ENCODE results near the gene SPPL2B.
A peak's percentile ranks its signal among the peaks of the same experiment; 100 is the strongest.
"Not testable (repeated sequence)": the region's sequence is repeated elsewhere in the genome, so short reads cannot be mapped to it uniquely, and the experiment has no call there.

Gene SPPL2B

DNA sequence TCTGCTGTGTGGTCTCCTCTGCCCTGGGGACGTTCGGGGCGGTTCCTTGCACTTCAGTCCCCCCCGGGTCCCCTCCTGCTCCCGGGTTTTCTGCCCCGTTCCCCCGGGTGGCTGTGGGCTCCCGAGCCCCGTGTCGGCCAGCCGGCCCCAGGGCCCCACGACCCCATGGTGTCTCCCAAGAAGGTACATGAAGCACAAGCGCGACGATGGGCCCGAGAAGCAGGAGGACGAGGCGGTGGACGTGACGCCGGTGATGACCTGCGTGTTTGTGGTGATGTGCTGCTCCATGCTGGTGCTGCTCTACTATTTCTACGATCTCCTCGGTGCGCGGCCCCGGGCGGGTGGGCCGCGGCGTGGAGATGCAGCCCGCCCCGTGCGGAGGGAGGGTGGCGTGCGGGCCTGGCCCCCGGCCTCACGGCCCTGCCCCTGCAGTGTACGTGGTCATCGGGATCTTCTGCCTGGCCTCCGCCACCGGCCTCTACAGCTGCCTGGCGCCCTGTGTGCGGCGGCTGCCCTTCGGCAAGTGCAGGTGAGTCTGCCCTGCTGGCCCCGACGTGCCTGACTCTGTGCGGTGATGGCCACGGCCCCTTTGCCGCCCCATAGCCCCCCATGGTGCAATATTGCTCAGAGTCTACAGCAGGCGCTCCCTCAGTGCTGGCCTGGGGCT is 11.3 kb downstream of the SPPL2B start:
- H3K4me3 Mint-ChIP-seq = no peak overlapping the region
- H3K27ac Mint-ChIP-seq = no peak overlapping the region
- ATAC-seq (replicated peaks) (no peak), DNase-seq (no peak)
- no peaks in the 10 kb centered on the region for H3K27me3 Mint-ChIP-seq
- H3K9me3 Mint-ChIP-seq = no peaks in the 10 kb centered on the region
- peaks cover 9% of the 10 kb centered on the region for H3K36me3 Mint-ChIP-seq (ENCODE audit: insufficient read depth)
- H3K4me1 Mint-ChIP-seq (ENCODE audit: low read depth in 2 of 2) = peaks cover 11 to 16% of the 10 kb centered on the region in 2 donors

- Mint-ChIP-seq H3K27ac (no peak overlapping the region), H3K36me3 (ENCODE audit: insufficient read depth) (peaks cover 6% of the 10 kb centered on the region)
Observed at GRCh38 chr19:2340496-2341243, 12.2 kb downstream of the SPPL2B start.

DNA sequence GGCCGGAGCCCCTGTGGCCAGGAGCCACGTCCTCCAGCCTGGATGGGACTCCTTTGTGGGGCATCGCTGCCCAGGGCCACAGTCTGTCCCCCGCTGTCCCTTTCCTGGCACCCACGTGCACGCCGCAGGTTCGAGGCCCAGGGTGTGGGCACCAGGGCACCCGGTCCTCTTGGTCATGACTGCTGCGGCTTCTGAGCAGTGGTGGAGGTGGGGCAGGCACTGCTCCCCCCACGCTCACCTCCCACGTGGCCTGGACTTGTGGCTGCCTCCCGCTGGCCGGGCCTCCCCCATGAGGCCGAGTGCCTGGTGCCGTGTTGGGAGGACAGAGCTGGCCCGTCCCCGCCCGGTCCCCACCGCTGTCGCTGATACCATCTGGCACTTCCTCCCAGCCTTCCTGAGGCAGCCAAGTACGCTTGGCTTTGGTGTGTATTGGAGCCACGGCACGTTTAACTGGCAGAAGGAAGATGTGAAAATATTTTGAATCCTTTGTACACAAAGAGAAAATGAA is 12.8 kb downstream of the SPPL2B start:
- Mint-ChIP-seq H3K27ac (peak overlapping the region in 1 of 2 donors; percentile 26), H3K4me3 (no peak overlapping the region), H3K4me1 (ENCODE audit: low read depth in 2 of 2) (peaks cover 2 to 9% of the 10 kb centered on the region in 2 donors), H3K27me3 (no peaks in the 10 kb centered on the region), H3K9me3 (no peaks in the 10 kb centered on the region), H3K36me3 (ENCODE audit: insufficient read depth) (peaks cover 6% of the 10 kb centered on the region)
- no peak for ATAC-seq (replicated peaks)
- DNase-seq = no peak

More at GRCh38 chr19:2340496-2341243, 12.2 kb downstream of the SPPL2B start:
- Mint-ChIP-seq H3K27me3 (no peaks in the 10 kb centered on the region), H3K4me3 (no peak overlapping the region), H3K9me3 (no peaks in the 10 kb centered on the region), H3K4me1 (ENCODE audit: low read depth in 2 of 2) (peaks cover 9 to 15% of the 10 kb centered on the region in 2 donors)
- DNase-seq (no peak), ATAC-seq (replicated peaks) (no peak)

- Mint-ChIP-seq H3K27ac (no peak overlapping the region), H3K36me3 (ENCODE audit: insufficient read depth) (peaks cover 6% of the 10 kb centered on the region), H3K27me3 (no peaks in the 10 kb centered on the region), H3K4me3 (no peak overlapping the region), H3K9me3 (no peaks in the 10 kb centered on the region), H3K4me1 (ENCODE audit: low read depth in 2 of 2) (peaks cover 0 to 6% of the 10 kb centered on the region in 2 donors)
- no peak for DNase-seq
- no peak for ATAC-seq (replicated peaks)
Observed at GRCh38 chr19:2341982-2342381, 13.5 kb downstream of the SPPL2B start.

DNA sequence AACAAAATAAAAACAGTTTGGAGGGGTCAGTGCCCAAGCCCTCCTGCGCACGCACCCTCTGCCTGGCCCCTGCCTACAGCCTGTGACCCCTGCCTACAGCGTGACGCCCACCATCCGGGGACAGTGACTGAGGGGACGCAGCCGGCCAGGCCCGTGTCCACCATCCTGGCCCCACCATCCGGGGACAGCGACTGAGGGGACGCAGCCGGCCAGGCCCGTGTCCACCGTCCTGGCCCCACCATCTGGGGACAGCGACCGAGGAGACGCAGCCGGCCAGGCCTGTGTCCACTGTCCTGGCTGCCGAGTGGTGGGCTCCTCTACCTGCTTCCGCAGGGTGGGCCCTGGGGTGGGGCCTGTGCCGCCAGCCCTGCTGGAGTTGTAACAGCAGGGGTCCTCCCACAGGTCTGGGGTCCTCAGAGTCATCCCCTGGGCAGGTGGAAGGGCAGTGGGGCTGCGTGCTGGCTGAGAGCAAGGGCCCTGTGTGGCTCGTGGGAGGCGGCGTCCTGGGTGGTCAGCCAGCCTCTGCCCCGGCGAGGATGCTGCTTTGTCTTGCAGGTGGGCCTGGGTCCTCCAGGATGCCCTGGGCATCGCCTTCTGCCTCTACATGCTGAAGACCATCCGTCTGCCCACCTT is 14.3 kb downstream of the SPPL2B start:
- ATAC-seq (replicated peaks) = no peak
- Mint-ChIP-seq H3K4me1 (ENCODE audit: low read depth in 2 of 2) (peaks cover 0 to under 1% of the 10 kb centered on the region in 2 donors), H3K9me3 (no peaks in the 10 kb centered on the region), H3K27me3 (no peaks in the 10 kb centered on the region), H3K27ac (no peak overlapping the region), H3K4me3 (no peak overlapping the region), H3K36me3 (ENCODE audit: insufficient read depth) (peaks cover 6% of the 10 kb centered on the region)
- DNase-seq = no peak

DNA sequence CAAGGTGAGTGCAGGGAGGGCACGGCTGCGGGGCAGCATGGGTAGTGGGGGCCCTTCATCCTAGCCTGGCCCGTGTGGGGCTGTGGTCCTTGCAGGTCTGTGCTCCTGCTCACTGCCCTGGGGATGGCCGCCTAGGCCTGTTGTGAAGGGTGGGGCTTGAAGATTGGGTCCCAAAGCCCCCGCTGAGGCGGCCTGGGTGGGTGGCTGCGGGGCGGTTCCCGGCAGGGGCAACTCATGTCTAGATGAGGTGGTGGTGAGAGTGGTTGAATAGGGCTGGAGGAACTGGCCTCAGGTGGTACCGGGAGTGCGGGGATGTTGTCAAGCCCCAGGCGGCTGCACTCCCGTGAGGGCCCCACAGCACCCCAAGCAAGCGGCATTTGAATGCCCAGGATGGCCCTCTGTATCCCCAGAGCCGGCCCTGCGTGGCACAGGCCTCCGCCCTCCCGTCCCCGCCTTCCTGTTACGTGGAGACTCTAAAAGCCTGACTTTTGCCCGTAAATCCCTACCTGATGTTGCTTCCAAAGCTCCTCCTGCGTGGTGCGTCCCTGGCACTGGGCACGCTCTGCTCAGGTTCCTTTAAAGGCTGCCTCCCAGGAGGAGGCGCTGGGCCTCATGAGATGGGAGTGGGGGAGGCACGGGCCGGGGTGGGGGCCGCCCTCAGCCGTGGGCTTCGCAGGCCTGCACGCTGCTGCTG is 15.0 kb downstream of the SPPL2B start:
- Mint-ChIP-seq H3K4me1 (ENCODE audit: low read depth in 2 of 2) (no peaks in the 10 kb centered on the region), H3K27ac (no peak overlapping the region), H3K36me3 (ENCODE audit: insufficient read depth) (peaks cover 6% of the 10 kb centered on the region), H3K9me3 (no peaks in the 10 kb centered on the region), H3K4me3 (no peak overlapping the region), H3K27me3 (no peaks in the 10 kb centered on the region)
- DNase-seq (no peak), ATAC-seq (replicated peaks) (no peak)

GRCh38 chr19:2344381-2344870 is 15.9 kb downstream of the SPPL2B start:
- H3K36me3 Mint-ChIP-seq (ENCODE audit: insufficient read depth) = peaks cover 3% of the 10 kb centered on the region
- H3K4me3 Mint-ChIP-seq = no peak overlapping the region
- DNase-seq (no peak), ATAC-seq (replicated peaks) (no peak)
- H3K9me3 Mint-ChIP-seq = no peaks in the 10 kb centered on the region
- no peak overlapping the region for H3K27ac Mint-ChIP-seq
- H3K27me3 Mint-ChIP-seq = no peaks in the 10 kb centered on the region
- no peaks in the 10 kb centered on the region for H3K4me1 Mint-ChIP-seq (ENCODE audit: low read depth in 2 of 2)

DNA sequence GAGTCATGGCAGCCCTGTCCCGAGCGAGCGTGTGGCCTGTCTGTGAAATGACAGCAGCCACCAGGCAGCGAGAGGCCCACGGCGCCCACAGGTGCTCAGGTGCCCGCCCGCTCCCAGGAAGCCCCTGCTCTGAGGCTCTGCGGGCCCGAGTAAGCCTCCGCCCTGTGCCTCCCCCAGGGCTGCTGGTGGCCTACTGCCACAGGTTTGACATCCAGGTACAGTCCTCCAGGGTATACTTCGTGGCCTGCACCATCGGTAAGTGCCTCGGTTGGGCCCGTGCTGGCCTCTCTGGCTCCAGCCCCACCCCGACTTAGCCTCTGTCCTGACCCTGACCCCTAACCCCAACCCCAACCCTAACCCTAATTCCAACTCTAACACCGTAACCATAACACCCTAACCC is 16.6 kb downstream of the SPPL2B start:
- Mint-ChIP-seq H3K27me3 (no peaks in the 10 kb centered on the region), H3K9me3 (no peaks in the 10 kb centered on the region), H3K4me3 (no peak overlapping the region), H3K27ac (no peak overlapping the region), H3K36me3 (ENCODE audit: insufficient read depth) (peaks cover 3% of the 10 kb centered on the region), H3K4me1 (ENCODE audit: low read depth in 2 of 2) (no peaks in the 10 kb centered on the region)
- no peak for DNase-seq
- no peak for ATAC-seq (replicated peaks)

- Mint-ChIP-seq H3K27ac (peak overlapping the region in 1 of 2 donors; percentile 35), H3K4me1 (ENCODE audit: low read depth in 2 of 2) (no peaks in the 10 kb centered on the region), H3K36me3 (ENCODE audit: insufficient read depth) (peaks cover 3% of the 10 kb centered on the region), H3K4me3 (no peak overlapping the region), H3K9me3 (no peaks in the 10 kb centered on the region), H3K27me3 (no peaks in the 10 kb centered on the region)
- ATAC-seq (replicated peaks) (no peak), DNase-seq (no peak)
Observed at GRCh38 chr19:2345794-2346663, 17.5 kb downstream of the SPPL2B start.

- not testable (repeated sequence) for H3K27me3 Mint-ChIP-seq; DNase-seq; ATAC-seq (replicated peaks); H3K9me3 Mint-ChIP-seq; H3K36me3 Mint-ChIP-seq (ENCODE audit: insufficient read depth); H3K4me3 Mint-ChIP-seq; H3K27ac Mint-ChIP-seq; H3K4me1 Mint-ChIP-seq (ENCODE audit: low read depth in 2 of 2)
Observed at GRCh38 chr19:2349818-2350217, 21.3 kb downstream of the SPPL2B start.

- ATAC-seq (replicated peaks) (no peak), DNase-seq (no peak)
- Mint-ChIP-seq H3K9me3 (no peaks in the 10 kb centered on the region), H3K27ac (no peak overlapping the region), H3K4me3 (no peak overlapping the region), H3K27me3 (no peaks in the 10 kb centered on the region), H3K36me3 (ENCODE audit: insufficient read depth) (no peaks in the 10 kb centered on the region), H3K4me1 (ENCODE audit: low read depth in 2 of 2) (no peaks in the 10 kb centered on the region)
Observed at GRCh38 chr19:2350656-2351055, 22.2 kb downstream of the SPPL2B start.

- H3K27me3 Mint-ChIP-seq = no peaks in the 10 kb centered on the region
- ATAC-seq (replicated peaks) = no peak
- no peak overlapping the region for H3K4me3 Mint-ChIP-seq
- no peak for DNase-seq
- H3K4me1 Mint-ChIP-seq (ENCODE audit: low read depth in 2 of 2) = no peaks in the 10 kb centered on the region
- H3K27ac Mint-ChIP-seq = no peak overlapping the region
- no peaks in the 10 kb centered on the region for H3K9me3 Mint-ChIP-seq
- H3K36me3 Mint-ChIP-seq (ENCODE audit: insufficient read depth) = no peaks in the 10 kb centered on the region
Observed at GRCh38 chr19:2351591-2351990, 23.1 kb downstream of the SPPL2B start.

All from effector memory CD8-positive, alpha-beta T cell (primary cell).